Kidney epithelial cell (primary cell): Measurements from ENCODE around the gene LGALS12. TPM values are rescaled to one million over a fixed set of nuclear protein-coding genes. Genes with fewer than 3 reads are reported as not detected.
A peak's percentile ranks its signal among the peaks of the same experiment; 100 is the strongest.

Experiments
- DNase-seq: peaks from one replicate; pipeline ENCODE4 v3.0.0-alpha.2; 2010; ENCODE audit warnings: low read depth
- H3K27me3 ChIP-seq: 2 replicates; pipeline ENCODE4 v1.6.0; 2011; ENCODE audit warnings: low read length; ENCODE audit not compliant: control insufficient read depth, insufficient read depth
- H3K36me3 ChIP-seq: 2 replicates; pipeline ENCODE4 v1.5.1; 2011; ENCODE audit warnings: low read length; ENCODE audit not compliant: control insufficient read depth, insufficient read depth
- H3K4me3 ChIP-seq: 2 replicates; pipeline ENCODE4 v1.5.1; 2011; ENCODE audit warnings: low read depth, mild to moderate bottlenecking, control low read depth, low read length
- total RNA-seq: library from RNA; depleted of rRNA; stranded (reverse); fragments of >200 nt; gene quantifications from 2 replicates; pipeline ENCODE4 v1.2.3, GENCODE V29; 2015
- TF ChIP-seq, protein P1 (sequence below): IDR thresholded peaks from 2 replicates; pipeline ENCODE4 v1.5.1; 2011; ENCODE audit warnings: mild to moderate bottlenecking, moderate library complexity, low read length, control low read depth, inconsistent platforms; ENCODE audit not compliant: insufficient read depth, poor library complexity, severe bottlenecking

Gene LGALS12
- total RNA-seq, 1 donor from 2014 or later, result not detected

DNA sequence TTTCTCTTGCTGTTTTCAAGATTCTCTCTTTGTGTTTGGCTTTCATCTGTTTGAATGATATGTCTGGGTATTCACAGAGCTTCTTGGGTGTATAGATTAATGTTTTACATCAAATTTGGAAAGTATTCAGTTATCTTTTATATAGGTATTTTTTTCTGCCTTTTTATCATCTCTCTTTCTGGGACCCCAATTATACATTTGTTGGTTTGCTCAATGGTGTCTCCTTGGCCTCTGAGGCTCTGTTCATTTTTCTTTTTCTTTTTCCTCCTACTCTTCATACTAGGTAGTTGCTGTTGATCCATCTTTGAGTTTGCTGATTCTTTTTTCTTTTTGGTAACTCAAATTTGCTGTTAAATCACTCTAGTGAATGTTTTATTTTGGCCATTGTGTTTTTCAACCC lies 29.3 kb upstream of the LGALS12 start:
- H3K27me3 ChIP-seq, result no peaks in the 10 kb centered on the region
- no peaks in the 10 kb centered on the region for H3K36me3 ChIP-seq
- no peak for DNase-seq
- no peak overlapping the region for H3K4me3 ChIP-seq
- TF ChIP-seq, protein P1, sequence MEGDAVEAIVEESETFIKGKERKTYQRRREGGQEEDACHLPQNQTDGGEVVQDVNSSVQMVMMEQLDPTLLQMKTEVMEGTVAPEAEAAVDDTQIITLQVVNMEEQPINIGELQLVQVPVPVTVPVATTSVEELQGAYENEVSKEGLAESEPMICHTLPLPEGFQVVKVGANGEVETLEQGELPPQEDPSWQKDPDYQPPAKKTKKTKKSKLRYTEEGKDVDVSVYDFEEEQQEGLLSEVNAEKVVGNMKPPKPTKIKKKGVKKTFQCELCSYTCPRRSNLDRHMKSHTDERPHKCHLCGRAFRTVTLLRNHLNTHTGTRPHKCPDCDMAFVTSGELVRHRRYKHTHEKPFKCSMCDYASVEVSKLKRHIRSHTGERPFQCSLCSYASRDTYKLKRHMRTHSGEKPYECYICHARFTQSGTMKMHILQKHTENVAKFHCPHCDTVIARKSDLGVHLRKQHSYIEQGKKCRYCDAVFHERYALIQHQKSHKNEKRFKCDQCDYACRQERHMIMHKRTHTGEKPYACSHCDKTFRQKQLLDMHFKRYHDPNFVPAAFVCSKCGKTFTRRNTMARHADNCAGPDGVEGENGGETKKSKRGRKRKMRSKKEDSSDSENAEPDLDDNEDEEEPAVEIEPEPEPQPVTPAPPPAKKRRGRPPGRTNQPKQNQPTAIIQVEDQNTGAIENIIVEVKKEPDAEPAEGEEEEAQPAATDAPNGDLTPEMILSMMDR, result no peak

GRCh38 chr11:63478896-63479295 lies 27.0 kb upstream of the LGALS12 start:
- peak; percentile 38 for DNase-seq
- no peaks in the 10 kb centered on the region for H3K27me3 ChIP-seq
- TF ChIP-seq, protein P1, result peak; percentile 86
- no peaks in the 10 kb centered on the region for H3K36me3 ChIP-seq
- H3K4me3 ChIP-seq, result no peak overlapping the region

- no peak overlapping the region for H3K4me3 ChIP-seq
- no peaks in the 10 kb centered on the region for H3K36me3 ChIP-seq
- TF ChIP-seq, protein P1, result no peak
- DNase-seq, result no peak
- H3K27me3 ChIP-seq, result no peaks in the 10 kb centered on the region
Observed at GRCh38 chr11:63480039-63480438, 25.8 kb upstream of the LGALS12 start.

GRCh38 chr11:63485777-63486176 lies 20.1 kb upstream of the LGALS12 start:
- DNase-seq, result no peak
- TF ChIP-seq, protein P1, result no peak
- H3K36me3 ChIP-seq, result no peaks in the 10 kb centered on the region
- H3K4me3 ChIP-seq, result no peak overlapping the region
- H3K27me3 ChIP-seq, result no peaks in the 10 kb centered on the region

DNA sequence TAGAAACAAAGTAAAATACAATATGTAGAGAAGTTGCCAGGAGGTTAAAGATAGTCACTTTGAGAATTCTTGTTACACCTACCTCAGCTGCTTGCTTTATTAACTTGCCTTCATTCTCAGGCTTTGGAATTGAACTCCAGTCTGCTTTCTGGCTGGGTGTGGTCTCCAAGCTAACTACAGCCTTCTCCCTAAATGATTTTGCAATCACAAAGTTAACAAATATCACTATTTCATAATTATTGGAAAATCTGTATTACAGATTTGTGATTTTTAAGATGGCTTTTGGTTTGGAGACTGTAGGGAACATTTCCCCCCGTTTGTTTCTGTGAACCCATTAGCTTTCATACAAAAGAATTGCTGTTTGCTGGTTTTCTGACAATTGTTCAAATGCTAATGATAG lies 17.1 kb upstream of the LGALS12 start:
- no peaks in the 10 kb centered on the region for H3K27me3 ChIP-seq
- H3K36me3 ChIP-seq, result no peaks in the 10 kb centered on the region
- no peak for DNase-seq
- TF ChIP-seq, protein P1, result no peak
- H3K4me3 ChIP-seq, result no peak overlapping the region

DNA sequence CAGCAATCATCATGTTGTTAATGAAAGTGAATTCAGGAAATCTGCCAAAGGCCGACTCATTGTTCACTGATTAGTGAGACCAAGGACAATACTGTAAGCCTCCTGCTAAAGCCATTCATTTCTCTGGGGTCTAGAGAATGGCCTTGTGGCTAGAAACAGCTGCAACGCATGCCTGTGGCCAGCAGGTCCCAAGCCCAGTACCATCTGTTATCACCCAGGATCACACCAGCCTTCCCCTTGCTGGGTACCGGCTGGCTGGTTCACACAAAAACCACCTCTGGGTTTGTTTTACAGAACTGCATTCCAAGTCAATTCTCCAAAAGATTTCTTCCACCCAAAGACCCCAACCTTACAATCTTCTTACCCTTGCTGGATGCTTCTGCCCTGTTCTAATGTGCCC lies 16.0 kb upstream of the LGALS12 start:
- peak; percentile 61 for DNase-seq
- no peak overlapping the region for H3K4me3 ChIP-seq
- TF ChIP-seq, protein P1, result no peak
- H3K27me3 ChIP-seq, result no peaks in the 10 kb centered on the region
- no peaks in the 10 kb centered on the region for H3K36me3 ChIP-seq
